Measurements from ENCODE around the gene ARRDC2.

DNA sequence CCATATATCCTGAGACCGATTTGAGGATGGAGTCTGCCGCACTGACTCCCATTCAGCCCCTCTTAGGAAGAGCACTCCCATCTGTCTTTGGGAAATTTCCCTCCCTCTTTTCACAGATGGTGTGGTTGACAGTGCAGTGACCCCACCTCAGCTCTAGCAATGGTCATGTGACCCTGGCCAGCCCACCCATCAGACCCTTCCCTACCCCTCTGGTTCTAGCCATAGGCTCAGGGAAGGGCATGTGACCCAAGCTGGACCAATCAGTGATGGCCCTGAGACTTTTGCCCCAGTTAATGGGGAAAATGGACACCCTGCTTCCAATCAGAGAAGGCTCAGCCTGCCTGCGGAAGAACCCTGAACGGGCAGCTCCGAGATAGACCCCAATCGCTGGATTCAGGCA, 52.5 kb downstream of the ARRDC2 start:
- TF ChIP-seq, protein P1, sequence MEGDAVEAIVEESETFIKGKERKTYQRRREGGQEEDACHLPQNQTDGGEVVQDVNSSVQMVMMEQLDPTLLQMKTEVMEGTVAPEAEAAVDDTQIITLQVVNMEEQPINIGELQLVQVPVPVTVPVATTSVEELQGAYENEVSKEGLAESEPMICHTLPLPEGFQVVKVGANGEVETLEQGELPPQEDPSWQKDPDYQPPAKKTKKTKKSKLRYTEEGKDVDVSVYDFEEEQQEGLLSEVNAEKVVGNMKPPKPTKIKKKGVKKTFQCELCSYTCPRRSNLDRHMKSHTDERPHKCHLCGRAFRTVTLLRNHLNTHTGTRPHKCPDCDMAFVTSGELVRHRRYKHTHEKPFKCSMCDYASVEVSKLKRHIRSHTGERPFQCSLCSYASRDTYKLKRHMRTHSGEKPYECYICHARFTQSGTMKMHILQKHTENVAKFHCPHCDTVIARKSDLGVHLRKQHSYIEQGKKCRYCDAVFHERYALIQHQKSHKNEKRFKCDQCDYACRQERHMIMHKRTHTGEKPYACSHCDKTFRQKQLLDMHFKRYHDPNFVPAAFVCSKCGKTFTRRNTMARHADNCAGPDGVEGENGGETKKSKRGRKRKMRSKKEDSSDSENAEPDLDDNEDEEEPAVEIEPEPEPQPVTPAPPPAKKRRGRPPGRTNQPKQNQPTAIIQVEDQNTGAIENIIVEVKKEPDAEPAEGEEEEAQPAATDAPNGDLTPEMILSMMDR (IDR thresholded peaks at IDR 0.05; ENCODE audit: low read depth, low read length, missing input control): no peak
- no peak for TF ChIP-seq NR2F2 (IDR thresholded peaks at IDR 0.05)
- no peak for TF ChIP-seq JUND (IDR thresholded peaks at IDR 0.05)
- TF ChIP-seq, protein P2, sequence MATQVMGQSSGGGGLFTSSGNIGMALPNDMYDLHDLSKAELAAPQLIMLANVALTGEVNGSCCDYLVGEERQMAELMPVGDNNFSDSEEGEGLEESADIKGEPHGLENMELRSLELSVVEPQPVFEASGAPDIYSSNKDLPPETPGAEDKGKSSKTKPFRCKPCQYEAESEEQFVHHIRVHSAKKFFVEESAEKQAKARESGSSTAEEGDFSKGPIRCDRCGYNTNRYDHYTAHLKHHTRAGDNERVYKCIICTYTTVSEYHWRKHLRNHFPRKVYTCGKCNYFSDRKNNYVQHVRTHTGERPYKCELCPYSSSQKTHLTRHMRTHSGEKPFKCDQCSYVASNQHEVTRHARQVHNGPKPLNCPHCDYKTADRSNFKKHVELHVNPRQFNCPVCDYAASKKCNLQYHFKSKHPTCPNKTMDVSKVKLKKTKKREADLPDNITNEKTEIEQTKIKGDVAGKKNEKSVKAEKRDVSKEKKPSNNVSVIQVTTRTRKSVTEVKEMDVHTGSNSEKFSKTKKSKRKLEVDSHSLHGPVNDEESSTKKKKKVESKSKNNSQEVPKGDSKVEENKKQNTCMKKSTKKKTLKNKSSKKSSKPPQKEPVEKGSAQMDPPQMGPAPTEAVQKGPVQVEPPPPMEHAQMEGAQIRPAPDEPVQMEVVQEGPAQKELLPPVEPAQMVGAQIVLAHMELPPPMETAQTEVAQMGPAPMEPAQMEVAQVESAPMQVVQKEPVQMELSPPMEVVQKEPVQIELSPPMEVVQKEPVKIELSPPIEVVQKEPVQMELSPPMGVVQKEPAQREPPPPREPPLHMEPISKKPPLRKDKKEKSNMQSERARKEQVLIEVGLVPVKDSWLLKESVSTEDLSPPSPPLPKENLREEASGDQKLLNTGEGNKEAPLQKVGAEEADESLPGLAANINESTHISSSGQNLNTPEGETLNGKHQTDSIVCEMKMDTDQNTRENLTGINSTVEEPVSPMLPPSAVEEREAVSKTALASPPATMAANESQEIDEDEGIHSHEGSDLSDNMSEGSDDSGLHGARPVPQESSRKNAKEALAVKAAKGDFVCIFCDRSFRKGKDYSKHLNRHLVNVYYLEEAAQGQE (IDR thresholded peaks at IDR 0.05): no peak
- no peak for TF ChIP-seq MAX (IDR thresholded peaks at IDR 0.05)
- TF ChIP-seq FOXA1 (IDR thresholded peaks at IDR 0.05): no peak
